Measurements from ENCODE around the gene CDH13.

- TF ChIP-seq CTCF (IDR thresholded peaks at IDR 0.05; ENCODE audit: extremely low read depth in 1 of 2, insufficient read depth in 1 of 2, low read depth in 1 of 2, low read length in 2 of 2) (no peak), POLR2A (IDR thresholded peaks at IDR 0.05; ENCODE audit: low read depth, low read length) (no peak), EZH2 (IDR thresholded peaks at IDR 0.05; ENCODE audit: borderline replicate concordance, low read depth, low read length, severe bottlenecking) (no peak), MAX (IDR thresholded peaks at IDR 0.05; ENCODE audit: insufficient read depth, insufficient read length) (no peak), JUN (IDR thresholded peaks at IDR 0.05; ENCODE audit: borderline replicate concordance, insufficient read depth, insufficient read length, low read depth) (no peak)
These were observed 573.4 kb downstream of the CDH13 start for GRCh38 chr16:83200005-83200779.

Measured in endothelial cell of umbilical vein (primary cell).